Tibial nerve (tissue), 3 donors: Measurements from ENCODE around the gene PI16.

Experiments used
- CTCF ChIP-seq, 5 experiments: fragments of 200-600 bp in 3 of 5; fragments of 450-650 bp in 2 of 5; sonication (generic) in 3 of 5; IDR thresholded peaks; one replicate each; pipeline ENCODE4 v1.5.1; 2016 to 2019; ENCODE audit warnings: antibody characterized with exemption in 5 of 5, mild to moderate bottlenecking in 3 of 5, moderate library complexity in 2 of 5
- POLR2A ChIP-seq, 2 donors: fragments of 450-650 bp; IDR thresholded peaks; one replicate each; pipeline ENCODE4 v1.6.1; 2017; ENCODE audit warnings: antibody characterized with exemption in 2 of 2, mild to moderate bottlenecking in 2 of 2, moderate library complexity in 2 of 2

GRCh38 chr6:36929607-36930006, 24.9 kb upstream of the PI16 start:
- no peak for TF ChIP-seq CTCF (IDR thresholded peaks at IDR 0.05)
- no peak for TF ChIP-seq POLR2A (IDR thresholded peaks at IDR 0.05)
